IMR-90 (cell line): ENCODE data around the gene TMEM52.

Experiments used
- CEBPB ChIP-seq: IDR thresholded peaks from 2 replicates; pipeline ENCODE4 v1.6.1; 2012; ENCODE audit warnings: low read depth, low read length, improper control_type of control experiment
- FOS ChIP-seq: fragments of 150-350 bp; IDR thresholded peaks from 2 replicates; pipeline ENCODE4 v1.6.1; 2016; ENCODE audit warnings: low read depth, low read length
- MAFK ChIP-seq: IDR thresholded peaks from 2 replicates; pipeline ENCODE4 v1.6.1; 2012; ENCODE audit warnings: low read depth, low read length, improper control_type of control experiment
- POLR2A ChIP-seq: IDR thresholded peaks from 2 replicates; pipeline ENCODE4 v1.6.1; 2012; ENCODE audit warnings: mild to moderate bottlenecking, low read depth, low read length
- RCOR1 ChIP-seq: IDR thresholded peaks from 2 replicates; pipeline ENCODE4 v1.6.1; 2012; ENCODE audit warnings: mild to moderate bottlenecking, low read length, improper control_type of control experiment; ENCODE audit not compliant: insufficient replicate concordance
- RFX5 ChIP-seq: IDR thresholded peaks from 2 replicates; pipeline ENCODE4 v1.8.0; 2012; ENCODE audit warnings: low read depth, mild to moderate bottlenecking, low read length, moderate library complexity
- SMC3 ChIP-seq: fragments of 150-350 bp; IDR thresholded peaks from 2 replicates; pipeline ENCODE4 v1.6.1; 2016; ENCODE audit warnings: low read depth, mild to moderate bottlenecking, antibody characterized with exemption, low read length, moderate library complexity
- TF ChIP-seq, protein P1 (sequence below): conservative IDR thresholded peaks from 2 replicates; pipeline ENCODE4 v1.5.1; 2012; ENCODE audit warnings: mild to moderate bottlenecking, low read depth, low read length, improper control_type of control experiment
- TF ChIP-seq, protein P2 (sequence below): fragments of 150-350 bp; IDR thresholded peaks from 2 replicates; pipeline ENCODE4 v1.6.1; 2016; ENCODE audit warnings: low read depth, mild to moderate bottlenecking, low read length, moderate library complexity, borderline replicate concordance

- TF ChIP-seq, protein P1, sequence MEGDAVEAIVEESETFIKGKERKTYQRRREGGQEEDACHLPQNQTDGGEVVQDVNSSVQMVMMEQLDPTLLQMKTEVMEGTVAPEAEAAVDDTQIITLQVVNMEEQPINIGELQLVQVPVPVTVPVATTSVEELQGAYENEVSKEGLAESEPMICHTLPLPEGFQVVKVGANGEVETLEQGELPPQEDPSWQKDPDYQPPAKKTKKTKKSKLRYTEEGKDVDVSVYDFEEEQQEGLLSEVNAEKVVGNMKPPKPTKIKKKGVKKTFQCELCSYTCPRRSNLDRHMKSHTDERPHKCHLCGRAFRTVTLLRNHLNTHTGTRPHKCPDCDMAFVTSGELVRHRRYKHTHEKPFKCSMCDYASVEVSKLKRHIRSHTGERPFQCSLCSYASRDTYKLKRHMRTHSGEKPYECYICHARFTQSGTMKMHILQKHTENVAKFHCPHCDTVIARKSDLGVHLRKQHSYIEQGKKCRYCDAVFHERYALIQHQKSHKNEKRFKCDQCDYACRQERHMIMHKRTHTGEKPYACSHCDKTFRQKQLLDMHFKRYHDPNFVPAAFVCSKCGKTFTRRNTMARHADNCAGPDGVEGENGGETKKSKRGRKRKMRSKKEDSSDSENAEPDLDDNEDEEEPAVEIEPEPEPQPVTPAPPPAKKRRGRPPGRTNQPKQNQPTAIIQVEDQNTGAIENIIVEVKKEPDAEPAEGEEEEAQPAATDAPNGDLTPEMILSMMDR = no peak
- TF ChIP-seq RCOR1 (no peak), POLR2A (no peak), FOS (no peak), SMC3 (no peak), CEBPB (no peak), RFX5 (no peak), MAFK (no peak)
- TF ChIP-seq, protein P2, sequence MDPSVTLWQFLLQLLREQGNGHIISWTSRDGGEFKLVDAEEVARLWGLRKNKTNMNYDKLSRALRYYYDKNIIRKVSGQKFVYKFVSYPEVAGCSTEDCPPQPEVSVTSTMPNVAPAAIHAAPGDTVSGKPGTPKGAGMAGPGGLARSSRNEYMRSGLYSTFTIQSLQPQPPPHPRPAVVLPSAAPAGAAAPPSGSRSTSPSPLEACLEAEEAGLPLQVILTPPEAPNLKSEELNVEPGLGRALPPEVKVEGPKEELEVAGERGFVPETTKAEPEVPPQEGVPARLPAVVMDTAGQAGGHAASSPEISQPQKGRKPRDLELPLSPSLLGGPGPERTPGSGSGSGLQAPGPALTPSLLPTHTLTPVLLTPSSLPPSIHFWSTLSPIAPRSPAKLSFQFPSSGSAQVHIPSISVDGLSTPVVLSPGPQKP = no peak
Measured at GRCh38 chr1:1920608-1921458, 1.8 kb upstream of the TMEM52 start.
